HuH-7 (cell line): ENCODE data around the gene NPR1.
"Not testable (repeated sequence)": the region's sequence is repeated elsewhere in the genome, so short reads cannot be mapped to it uniquely, and the experiment has no call there.

Experiments
- DNase-seq: peaks from one replicate; pipeline ENCODE4 v3.0.0; 2011; ENCODE audit warnings: low spot score

Gene NPR1

DNA sequence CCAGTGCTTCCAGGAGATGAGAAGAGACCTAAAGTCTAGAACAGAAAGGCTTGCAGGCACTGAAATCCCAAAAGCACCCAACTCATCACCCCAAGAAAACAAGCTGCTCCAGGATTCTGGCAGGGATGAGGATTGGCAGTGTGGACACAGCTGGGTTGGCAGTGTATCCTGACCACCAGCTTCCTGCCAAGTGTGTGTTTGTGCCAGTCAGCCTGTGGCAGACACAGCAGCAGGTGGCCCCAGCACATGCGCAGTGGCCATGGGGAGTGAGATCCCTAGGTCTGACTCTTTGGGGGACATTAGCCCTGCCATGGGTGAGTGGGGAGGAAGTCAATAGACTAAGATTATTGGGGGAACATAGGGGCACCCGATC is 28.6 kb upstream of the NPR1 start:
- DNase-seq: no peak

DNA sequence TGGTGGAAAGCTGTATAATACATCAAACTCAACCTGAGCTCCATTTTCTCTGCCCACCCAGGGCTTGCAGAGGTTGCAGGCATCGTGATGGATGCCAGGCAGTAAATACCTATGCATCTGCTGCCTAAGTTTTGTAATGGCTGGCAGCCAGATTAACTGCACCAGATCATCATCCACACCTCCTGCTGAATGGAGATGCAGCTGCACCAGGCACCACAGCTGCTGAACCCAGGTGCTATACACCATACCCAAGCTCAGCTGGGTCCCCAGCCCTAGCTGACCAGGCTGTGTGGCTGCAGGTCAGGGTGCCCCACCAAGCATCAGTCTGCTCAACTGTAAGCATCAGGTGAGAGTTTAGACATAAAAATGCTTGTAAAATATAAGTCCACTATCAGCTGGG is 26.7 kb upstream of the NPR1 start:
- DNase-seq: no peak

DNA sequence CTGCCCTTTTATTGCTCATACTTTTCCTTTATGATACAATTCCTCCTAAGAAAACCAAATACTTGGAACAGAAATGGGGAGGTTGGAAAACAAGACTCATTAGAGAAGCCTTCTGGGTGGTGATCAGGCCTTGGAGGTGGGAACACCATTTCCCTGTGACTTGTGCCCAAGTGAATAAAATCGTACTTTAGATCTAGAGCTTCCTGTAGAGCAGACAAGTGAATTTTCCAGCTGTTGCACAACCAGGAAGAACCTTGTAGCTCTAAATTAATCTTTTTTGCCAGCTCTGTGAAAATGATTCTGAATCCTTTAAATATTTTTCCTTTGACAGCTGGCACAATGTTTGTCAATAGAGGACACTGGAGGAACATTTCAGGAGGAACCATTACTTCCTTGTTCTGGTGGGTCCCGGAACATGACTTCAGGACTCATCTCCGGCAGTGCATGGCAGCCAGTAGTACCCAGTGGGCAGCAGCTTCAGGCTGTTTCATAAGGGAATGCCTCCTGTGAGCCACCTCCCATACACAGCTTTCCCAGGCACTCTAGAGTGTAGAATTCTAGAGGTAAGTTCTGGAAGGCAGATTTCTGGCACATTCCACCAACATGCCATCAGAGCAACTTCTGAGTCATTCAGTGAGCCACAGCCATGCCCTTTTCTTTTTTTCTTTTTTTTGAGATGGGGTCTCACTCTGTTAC is 25.5 kb upstream of the NPR1 start:
- DNase-seq: no peak

- DNase-seq: peak; percentile 45
Observed at GRCh38 chr1:153655333-153655732, 23.2 kb upstream of the NPR1 start.

- DNase-seq: peak; percentile 88
Observed at GRCh38 chr1:153658400-153659174, 19.9 kb upstream of the NPR1 start, which contains the start of gene SNAPIN. Gene SNAPIN, plus strand, starts transcription at chr1:153658703. Its CDS starts 41 bp downstream, at chr1:153658744.

DNA sequence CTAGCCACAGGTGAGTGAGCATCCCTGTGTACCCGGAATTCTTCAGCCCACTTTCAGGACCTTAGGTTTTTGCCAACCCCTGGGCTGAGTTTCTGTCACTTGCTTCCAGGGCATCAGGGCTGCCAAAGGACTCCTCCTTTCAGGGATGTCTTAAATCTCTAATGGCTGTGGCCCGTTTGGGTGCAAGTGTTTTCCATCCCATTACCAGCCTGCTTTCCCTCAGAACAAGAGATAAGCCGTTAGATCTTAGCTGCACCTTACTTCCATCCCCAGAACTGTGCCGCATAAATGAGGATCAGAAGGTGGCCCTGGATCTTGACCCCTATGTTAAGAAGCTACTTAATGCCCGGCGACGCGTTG is 19.3 kb upstream of the NPR1 start:
- DNase-seq: no peak

DNA sequence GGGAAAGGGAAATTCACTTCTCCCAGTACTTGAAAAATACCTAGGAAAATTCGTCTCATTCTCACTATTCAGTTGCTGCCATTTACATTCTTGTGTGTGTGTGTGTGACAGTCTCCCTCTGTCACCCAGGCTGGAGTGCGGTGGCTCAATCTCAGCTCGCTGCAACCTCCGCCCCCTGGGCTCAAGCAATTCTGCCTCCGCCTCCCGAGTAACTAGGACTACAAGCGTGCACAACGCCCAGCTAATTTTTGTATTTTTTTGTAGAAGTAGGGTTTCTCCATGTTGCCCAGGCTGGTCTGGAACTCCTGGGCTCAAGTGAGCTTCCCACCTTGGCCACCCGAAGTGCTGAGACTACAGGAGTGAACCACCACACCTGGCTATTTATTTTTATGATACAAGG is 18.8 kb upstream of the NPR1 start:
- no peak for DNase-seq

- no peak for DNase-seq
Observed at GRCh38 chr1:153661111-153661708, 17.3 kb upstream of the NPR1 start.

DNA sequence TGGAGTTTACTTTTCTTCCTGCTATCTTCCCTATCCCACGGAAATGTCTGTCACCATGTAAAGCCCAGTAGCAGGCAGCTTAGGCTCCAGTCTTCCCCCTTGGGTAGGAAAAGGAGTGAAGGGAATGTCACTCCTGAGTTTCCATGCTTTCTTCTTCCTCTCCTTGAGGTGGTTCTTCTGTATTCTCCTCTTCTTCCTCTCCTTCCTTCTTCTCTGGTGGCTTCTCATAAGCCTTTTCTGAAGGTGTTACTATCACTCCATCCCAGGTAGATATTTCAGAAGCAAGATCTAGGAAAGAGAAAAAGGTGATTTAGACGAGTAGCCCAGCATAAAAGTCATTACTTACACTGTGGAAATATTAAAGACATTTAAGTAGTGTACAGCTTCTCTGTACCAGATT is 16.2 kb upstream of the NPR1 start:
- no peak for DNase-seq

- DNase-seq: no peak
Observed at GRCh38 chr1:153663211-153663610, 15.3 kb upstream of the NPR1 start.

DNA sequence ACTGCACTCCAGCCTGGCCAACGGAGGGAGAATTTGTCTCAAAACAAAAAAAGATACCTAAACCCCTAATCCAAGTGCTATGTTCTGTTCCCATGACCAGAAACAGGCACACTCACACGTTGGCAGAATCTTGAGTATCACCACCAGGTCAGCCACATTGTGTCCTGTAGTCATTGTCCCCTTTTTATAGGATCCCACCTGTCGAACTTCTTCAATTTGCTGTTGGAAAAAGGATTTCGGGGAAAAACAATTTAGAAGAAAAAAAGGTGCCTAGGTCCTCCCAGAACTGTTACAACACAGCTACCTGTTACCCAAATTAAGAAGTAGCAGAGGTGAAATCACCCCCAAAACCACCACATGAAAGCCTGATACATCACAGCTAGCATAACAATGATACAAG is 11.0 kb upstream of the NPR1 start:
- DNase-seq: no peak

GRCh38 chr1:153668672-153669071 is 9.8 kb upstream of the NPR1 start:
- DNase-seq: not testable (repeated sequence)

GRCh38 chr1:153669606-153670005 is 8.9 kb upstream of the NPR1 start:
- DNase-seq: no peak

DNA sequence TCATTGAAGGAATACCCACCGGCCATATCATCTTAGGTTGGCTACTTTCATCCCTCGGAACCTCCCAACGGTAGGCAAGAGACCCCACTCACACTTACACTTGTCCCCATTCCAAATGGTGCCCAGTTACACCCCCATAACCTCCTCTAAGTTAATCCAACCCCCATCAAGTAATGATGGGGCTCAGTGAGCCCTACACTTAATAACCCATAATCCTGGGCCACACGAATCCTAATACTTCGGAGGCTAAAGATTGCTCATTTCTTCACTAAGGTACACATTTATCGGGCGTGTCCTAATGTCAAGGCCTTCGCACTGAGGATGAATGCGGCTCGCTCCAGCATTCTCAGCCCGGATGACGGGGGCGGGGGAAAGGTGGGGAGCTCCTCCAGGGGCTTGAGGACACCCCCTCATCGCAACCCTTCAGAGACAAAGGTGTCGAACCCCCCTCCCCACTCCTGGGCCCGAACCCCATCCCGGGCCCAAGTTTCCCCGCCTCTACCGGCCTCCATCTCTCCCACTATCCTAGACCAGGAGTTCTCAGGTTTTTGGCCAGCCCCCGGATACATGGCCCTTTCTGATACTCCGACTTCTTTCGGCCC is 8.1 kb upstream of the NPR1 start:
- DNase-seq: no peak

DNA sequence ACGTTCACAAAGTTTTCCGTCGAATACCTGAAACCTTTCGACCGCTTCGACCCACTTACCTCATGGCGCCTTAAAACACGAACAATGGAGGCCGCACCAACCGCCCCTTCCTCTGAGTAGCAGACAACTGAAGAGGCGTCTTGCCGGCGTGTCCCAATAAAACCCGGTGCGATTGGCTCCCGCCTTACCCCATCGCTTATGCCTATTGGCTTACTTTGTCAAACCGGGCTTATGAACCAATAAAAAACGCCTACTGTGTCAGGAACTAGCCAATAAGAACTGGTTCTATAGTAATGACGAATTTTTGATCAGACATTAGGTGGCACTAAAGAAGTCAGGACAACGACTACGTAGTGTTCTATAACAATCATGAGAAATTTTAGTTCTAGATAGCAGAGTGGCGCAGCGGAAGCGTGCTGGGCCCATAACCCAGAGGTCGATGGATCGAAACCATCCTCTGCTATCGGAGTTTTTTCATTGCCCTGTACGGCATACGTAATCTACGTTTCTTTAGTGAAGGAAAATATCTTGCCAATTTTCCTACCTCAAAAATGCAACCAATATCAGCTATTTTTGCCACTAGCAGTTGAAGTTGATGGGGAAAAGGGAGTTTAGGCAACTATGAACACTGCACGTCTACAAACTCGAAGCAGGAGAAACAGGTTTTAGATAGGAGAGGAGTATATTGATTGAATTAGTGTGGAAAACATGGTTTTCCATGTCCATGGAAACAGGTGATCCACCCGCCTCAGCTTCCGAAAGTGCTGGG is 7.4 kb upstream of the NPR1 start, which contains the start of gene ILF2:
Gene ILF2, minus strand, starts transcription at position 135 of the 769 bp plus-strand sequence. Its CDS starts 71 bp downstream, at position 64.
- DNase-seq: peak; percentile 99

- not testable (repeated sequence) for DNase-seq
Observed at GRCh38 chr1:153671628-153672353, 6.7 kb upstream of the NPR1 start.

- DNase-seq: no peak
Observed at GRCh38 chr1:153673511-153673910, 5.0 kb upstream of the NPR1 start.

DNA sequence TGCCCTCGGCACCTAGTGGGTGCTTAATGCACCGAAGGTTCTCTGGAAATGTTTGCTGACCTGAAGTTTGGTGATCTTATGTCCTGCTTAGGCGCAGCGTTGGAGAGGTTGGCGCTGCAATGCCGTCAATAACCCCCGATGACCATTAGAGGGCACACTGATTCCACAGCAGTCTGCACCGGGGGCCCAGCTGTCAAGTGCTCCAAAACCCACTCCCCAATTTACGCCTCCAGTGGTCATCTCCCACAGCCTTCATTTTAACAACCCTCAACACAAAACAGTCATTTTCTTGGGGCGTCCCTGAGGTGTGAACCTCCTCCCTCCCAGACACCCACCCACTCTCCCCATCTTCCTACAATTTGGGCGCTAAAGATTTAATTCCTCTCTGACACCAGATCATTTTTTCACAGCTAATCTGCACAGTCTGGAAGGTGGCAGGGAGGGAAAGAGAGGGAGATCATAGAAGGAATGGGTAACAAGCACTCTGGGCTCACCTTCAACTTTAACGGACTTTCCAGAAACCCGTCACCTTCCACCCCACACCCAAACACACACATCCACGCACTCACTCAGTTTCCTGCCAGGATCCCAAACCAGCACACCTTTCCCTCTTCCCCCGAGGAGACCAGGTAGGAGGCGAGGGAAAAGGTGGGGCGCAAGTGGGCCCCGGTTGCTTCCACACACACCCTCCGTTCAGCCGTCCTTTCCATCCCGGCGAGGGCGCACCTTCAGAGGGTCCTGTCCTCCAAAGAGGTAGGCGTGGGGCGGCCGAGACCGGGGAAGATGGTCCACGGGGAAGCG is 570 bp upstream of the NPR1 start:
- DNase-seq: peak; percentile 80

DNA sequence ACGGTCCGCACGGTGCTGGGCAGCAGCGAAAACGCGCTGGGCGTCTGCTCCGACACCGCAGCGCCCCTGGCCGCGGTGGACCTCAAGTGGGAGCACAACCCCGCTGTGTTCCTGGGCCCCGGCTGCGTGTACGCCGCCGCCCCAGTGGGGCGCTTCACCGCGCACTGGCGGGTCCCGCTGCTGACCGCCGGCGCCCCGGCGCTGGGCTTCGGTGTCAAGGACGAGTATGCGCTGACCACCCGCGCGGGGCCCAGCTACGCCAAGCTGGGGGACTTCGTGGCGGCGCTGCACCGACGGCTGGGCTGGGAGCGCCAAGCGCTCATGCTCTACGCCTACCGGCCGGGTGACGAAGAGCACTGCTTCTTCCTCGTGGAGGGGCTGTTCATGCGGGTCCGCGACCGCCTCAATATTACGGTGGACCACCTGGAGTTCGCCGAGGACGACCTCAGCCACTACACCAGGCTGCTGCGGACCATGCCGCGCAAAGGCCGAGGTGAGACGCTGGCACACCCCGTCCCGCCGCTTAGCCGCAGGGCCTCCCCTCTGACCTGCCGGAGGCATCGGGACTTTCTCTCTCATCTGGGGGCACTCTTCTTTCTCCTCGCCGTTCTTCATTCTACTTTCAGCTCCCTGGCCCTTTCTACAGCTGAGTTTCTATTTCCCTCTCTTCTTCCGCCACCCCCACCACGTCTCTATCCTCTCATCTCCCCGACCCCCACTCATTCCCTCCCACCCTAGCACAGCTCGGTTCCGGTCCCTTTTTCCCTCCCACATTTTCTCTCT is 1.0 kb downstream of the NPR1 start:
- no peak for DNase-seq

DNA sequence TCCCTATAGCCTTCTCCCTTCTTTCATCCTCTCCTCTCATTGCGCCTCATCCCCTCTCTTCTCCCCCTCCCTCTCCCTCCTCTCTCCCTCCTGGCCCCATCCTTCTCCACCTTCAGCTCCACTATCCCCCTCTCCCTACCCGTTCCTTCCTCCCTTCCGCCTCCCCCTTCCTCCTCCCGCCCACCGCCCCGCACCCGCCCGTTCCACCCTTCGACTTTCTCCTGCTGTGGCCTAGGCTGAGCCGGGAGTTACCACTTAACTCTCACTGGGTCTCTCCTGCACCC is 1.6 kb downstream of the NPR1 start:
- DNase-seq: no peak
